Stimulated activated CD4-positive, alpha-beta T cell treated with anti-CD3 and anti-CD28 coated beads, Interleukin-1b, Interleukin-23, amount 100 ng/mL, for 1 hour (primary cell): ENCODE measurements around the gene CXCL16.
"Not testable (repeated sequence)": the region's sequence is repeated elsewhere in the genome, so short reads cannot be mapped to it uniquely, and the experiment has no call there.

ENCODE experiments used
- DNase-seq, 2 donors: peaks; one replicate each; pipeline ENCODE4 v3.0.0-alpha.2; 2020; ENCODE audit warnings: low read depth in 2 of 2

The CXCL16 gene

GRCh38 chr17:4699401-4700056 is 40.2 kb downstream of the CXCL16 start:
- not testable (repeated sequence) for DNase-seq

GRCh38 chr17:4696437-4696805 is 43.3 kb downstream of the CXCL16 start:
- DNase-seq, result no peak

GRCh38 chr17:4693416-4693815 is 46.3 kb downstream of the CXCL16 start:
- no peak for DNase-seq

GRCh38 chr17:4691686-4692085 is 48.0 kb downstream of the CXCL16 start:
- DNase-seq, result no peak

GRCh38 chr17:4690745-4691144 is 49.0 kb downstream of the CXCL16 start:
- no peak for DNase-seq

GRCh38 chr17:4689872-4690271 is 49.9 kb downstream of the CXCL16 start:
- DNase-seq, result not testable (repeated sequence)

- DNase-seq, result not testable (repeated sequence)
Measured at GRCh38 chr17:4683739-4684138, 56.0 kb downstream of the CXCL16 start.
